ENCODE measurements around the gene KCNK7. TPM values are rescaled to one million over a fixed set of nuclear protein-coding genes. Genes with fewer than 3 reads are reported as not detected.

The KCNK7 gene
- total RNA-seq, 3 donors from 2014 or later (not counting 1 experiment from before 2014, with no cell fraction given): 6.3 to 11.2 (median 7.1) TPM

DNA sequence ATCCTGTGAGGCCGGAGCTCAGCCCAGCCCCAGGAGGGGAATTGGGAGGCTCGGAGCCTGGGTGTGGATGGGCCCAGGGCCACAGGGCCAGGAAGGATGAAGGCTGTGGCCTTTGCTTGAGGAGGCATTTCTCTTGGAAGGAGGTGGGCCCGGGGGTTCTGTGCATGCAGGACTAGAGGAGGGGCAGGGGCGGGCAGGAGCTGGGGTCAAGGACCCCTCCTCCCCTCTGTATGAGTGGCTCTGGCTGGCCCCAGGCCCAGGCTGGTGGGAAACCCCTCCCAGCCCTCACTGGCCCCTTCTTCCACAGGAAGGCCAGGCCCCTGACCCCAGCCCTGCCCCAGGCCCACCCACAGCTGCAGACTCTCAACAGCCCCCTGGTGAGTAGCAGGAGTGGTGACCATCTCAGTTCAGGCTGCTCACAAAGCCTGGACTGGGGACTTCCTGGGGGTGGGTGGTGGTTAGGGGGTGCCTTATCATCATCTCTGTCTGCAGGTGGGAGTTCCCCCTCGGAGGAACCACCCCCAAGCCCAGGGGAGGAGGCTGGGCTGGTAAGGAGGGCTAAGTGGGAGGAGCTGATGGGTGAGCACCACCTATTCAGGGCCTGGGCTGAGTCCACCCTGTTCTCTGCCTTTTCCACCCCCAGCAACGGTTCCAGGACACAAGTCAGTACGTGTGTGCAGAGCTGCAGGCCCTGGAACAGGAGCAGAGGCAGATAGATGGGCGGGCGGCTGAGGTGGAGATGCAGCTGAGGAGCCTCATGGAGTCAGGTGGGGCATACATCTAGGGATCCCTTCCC lies 6.0 kb downstream of the KCNK7 start:
- H3K27ac Mint-ChIP-seq: peak overlapping the region in 1 of 2 donors; percentile 93
- WGBS (ENCODE audit: insufficient coverage): 74% methylated on average over 9 of the region's 9 CpGs
- Histone ChIP-seq H3K27me3 (ENCODE audit: control insufficient read depth, insufficient read depth, low read length) (no peaks in the 10 kb centered on the region), H3K27ac (ENCODE audit: low read length) (no peak overlapping the region), H3K9me3 (ENCODE audit: control insufficient read depth, insufficient read depth, low read length) (no peaks in the 10 kb centered on the region), H3K36me3 (ENCODE audit: control insufficient read depth, insufficient read depth, low read length) (peaks cover 41% of the 10 kb centered on the region), H3K4me3 (ENCODE audit: low read length) (no peak overlapping the region), H3K4me1 (ENCODE audit: control insufficient read depth, insufficient read depth, low read length) (peaks cover 34% of the 10 kb centered on the region)
- intact Hi-C loops (cut with micrococcal nuclease): loop anchor here (10.0 kb wide), 1 partner anchor 225 kb away; no protein-coding TSS in a partner anchor
- no peaks in the 10 kb centered on the region for H3K27me3 Mint-ChIP-seq (ENCODE audit: low read depth in 2 of 2)
- TF ChIP-seq, protein P1, sequence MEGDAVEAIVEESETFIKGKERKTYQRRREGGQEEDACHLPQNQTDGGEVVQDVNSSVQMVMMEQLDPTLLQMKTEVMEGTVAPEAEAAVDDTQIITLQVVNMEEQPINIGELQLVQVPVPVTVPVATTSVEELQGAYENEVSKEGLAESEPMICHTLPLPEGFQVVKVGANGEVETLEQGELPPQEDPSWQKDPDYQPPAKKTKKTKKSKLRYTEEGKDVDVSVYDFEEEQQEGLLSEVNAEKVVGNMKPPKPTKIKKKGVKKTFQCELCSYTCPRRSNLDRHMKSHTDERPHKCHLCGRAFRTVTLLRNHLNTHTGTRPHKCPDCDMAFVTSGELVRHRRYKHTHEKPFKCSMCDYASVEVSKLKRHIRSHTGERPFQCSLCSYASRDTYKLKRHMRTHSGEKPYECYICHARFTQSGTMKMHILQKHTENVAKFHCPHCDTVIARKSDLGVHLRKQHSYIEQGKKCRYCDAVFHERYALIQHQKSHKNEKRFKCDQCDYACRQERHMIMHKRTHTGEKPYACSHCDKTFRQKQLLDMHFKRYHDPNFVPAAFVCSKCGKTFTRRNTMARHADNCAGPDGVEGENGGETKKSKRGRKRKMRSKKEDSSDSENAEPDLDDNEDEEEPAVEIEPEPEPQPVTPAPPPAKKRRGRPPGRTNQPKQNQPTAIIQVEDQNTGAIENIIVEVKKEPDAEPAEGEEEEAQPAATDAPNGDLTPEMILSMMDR (IDR thresholded peaks at IDR 0.05): no peak
- H3K4me3 Mint-ChIP-seq: no peak overlapping the region
- ATAC-seq (peak; percentile 39 to 50 (median 45)), DNase-seq (peak in 1 of 2 donors; percentile 66)
- peaks cover 17 to 30% of the 10 kb centered on the region in 2 donors for H3K4me1 Mint-ChIP-seq
- H3K36me3 Mint-ChIP-seq: no peaks in the 10 kb centered on the region
- H3K9me3 Mint-ChIP-seq: no peaks in the 10 kb centered on the region

DNA sequence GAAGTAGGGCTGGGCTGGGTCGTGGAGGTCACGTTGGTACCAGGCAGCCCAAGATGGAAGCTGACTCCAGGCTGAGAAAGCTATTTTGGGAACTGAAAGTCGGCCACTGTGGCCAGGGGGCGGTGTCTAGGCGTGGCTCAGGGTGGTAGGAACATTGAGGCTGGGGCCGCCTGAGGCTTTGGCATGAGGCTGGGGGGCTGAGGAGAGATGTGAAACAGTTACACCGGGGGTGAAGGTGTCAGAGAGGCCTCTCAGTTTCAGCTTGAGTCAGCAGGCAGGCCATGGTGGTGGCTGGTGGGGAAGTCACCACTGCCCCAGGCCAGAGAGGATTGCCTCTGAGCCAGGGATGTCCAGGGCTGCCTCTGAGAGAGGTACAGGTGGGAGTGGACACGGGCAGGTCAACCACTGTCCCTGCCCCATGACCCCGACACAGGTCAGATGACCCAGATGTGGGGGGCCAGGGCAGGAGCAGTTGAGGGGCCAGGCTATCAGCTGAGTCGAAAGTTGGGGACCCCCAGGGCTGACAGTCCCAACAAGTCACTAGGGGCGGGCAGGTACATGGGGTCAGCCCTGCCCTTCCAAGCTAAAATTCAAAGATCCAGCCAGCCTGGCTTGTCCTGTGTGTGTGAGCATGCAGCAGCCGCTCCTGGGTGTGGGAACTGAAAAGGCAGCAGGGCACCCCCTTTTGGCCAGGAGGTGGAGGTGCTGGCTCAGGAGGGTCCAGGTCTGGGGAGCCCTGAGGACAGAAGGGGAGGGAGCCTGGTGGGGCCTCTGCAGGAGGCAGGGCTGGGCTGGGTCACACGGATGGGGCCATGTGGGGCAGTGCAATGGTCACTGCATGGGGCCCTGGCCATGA lies 7.2 kb downstream of the KCNK7 start:
- peak overlapping the region; percentile 86 to 93 for H3K27ac Mint-ChIP-seq
- peaks cover 40% of the 10 kb centered on the region for H3K4me1 ChIP-seq (ENCODE audit: control insufficient read depth, insufficient read depth, low read length)
- H3K27me3 ChIP-seq (ENCODE audit: control insufficient read depth, insufficient read depth, low read length): no peaks in the 10 kb centered on the region
- intact Hi-C loops (cut with micrococcal nuclease): loop anchor here (1.0 to 10.0 kb wide), 4 partner anchors 13 to 224 kb away; partner anchors contain the start of gene ZNRD2
- DNase-seq (peak; percentile 65 to 90), ATAC-seq (peak; percentile 82 to 86 (median 84))
- peaks cover 17 to 36% of the 10 kb centered on the region in 2 donors for H3K4me1 Mint-ChIP-seq
- no peaks in the 10 kb centered on the region for H3K27me3 Mint-ChIP-seq (ENCODE audit: low read depth in 2 of 2)
- H3K4me3 ChIP-seq (ENCODE audit: low read length): no peak overlapping the region
- H3K4me3 Mint-ChIP-seq: peak overlapping the region; percentile 2
- no peaks in the 10 kb centered on the region for H3K9me3 Mint-ChIP-seq
- 11% methylated on average over 13 of the region's 13 CpGs for WGBS (ENCODE audit: insufficient coverage)
- peaks cover 47% of the 10 kb centered on the region for H3K36me3 ChIP-seq (ENCODE audit: control insufficient read depth, insufficient read depth, low read length)
- no peaks in the 10 kb centered on the region for H3K36me3 Mint-ChIP-seq
- H3K9me3 ChIP-seq (ENCODE audit: control insufficient read depth, insufficient read depth, low read length): no peaks in the 10 kb centered on the region
- peak overlapping the region; percentile 83 for H3K27ac ChIP-seq (ENCODE audit: low read length)
- TF ChIP-seq, protein P1 (IDR thresholded peaks at IDR 0.05): peak; percentile 65

DNA sequence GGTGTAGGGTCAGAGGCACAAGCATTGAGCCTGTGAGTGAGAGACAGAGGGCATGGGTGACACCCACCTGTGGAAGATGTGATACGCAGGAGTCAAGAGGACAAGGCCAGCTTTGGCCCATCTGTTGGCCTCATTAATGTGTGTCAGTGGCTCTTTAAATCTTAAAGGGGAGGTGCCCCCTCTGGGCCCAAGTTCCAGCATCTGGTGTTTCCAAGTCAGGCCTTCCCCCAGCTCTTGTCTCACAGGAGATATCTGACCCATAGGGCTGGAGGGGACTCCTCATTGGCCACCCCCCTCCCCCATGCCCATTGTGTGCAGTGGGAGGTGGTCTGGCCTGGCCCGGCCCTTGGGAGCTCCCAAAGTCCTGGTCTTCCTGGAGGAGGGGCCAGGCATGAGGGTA lies 8.9 kb downstream of the KCNK7 start:
- DNase-seq (no peak), ATAC-seq (no peak)
- no peak overlapping the region for H3K4me3 ChIP-seq (ENCODE audit: low read length)
- H3K27me3 ChIP-seq (ENCODE audit: control insufficient read depth, insufficient read depth, low read length): no peaks in the 10 kb centered on the region
- H3K36me3 Mint-ChIP-seq: no peaks in the 10 kb centered on the region
- H3K27ac ChIP-seq (ENCODE audit: low read length): no peak overlapping the region
- H3K4me1 Mint-ChIP-seq: peaks cover 29 to 54% of the 10 kb centered on the region in 2 donors
- intact Hi-C loops (cut with micrococcal nuclease): loop anchor here (10.0 kb wide), 1 partner anchor 222 kb away; no protein-coding TSS in a partner anchor
- H3K4me1 ChIP-seq (ENCODE audit: control insufficient read depth, insufficient read depth, low read length): peaks cover 40% of the 10 kb centered on the region
- no peaks in the 10 kb centered on the region for H3K9me3 Mint-ChIP-seq
- H3K27me3 Mint-ChIP-seq (ENCODE audit: low read depth in 2 of 2): no peaks in the 10 kb centered on the region
- H3K27ac Mint-ChIP-seq: peak overlapping the region; percentile 52 to 60
- no peak overlapping the region for H3K4me3 Mint-ChIP-seq
- TF ChIP-seq, protein P1 (IDR thresholded peaks at IDR 0.05): no peak
- H3K36me3 ChIP-seq (ENCODE audit: control insufficient read depth, insufficient read depth, low read length): peaks cover 41% of the 10 kb centered on the region
- no peaks in the 10 kb centered on the region for H3K9me3 ChIP-seq (ENCODE audit: control insufficient read depth, insufficient read depth, low read length)
- 100% methylated on average over 2 of the region's 2 CpGs for WGBS (ENCODE audit: insufficient coverage)
